Breast epithelium (tissue), 4 donors: ENCODE measurements around the gene BMPER. TPM values are rescaled to one million over a fixed set of nuclear protein-coding genes. Genes with fewer than 3 reads are reported as not detected.

Experiments
- DNase-seq, 2 donors: peaks; one replicate each; pipeline ENCODE4 v3.0.0-alpha.2; 2019; ENCODE audit warnings: low spot score in 2 of 2
- H3K27ac ChIP-seq, 2 donors: fragments of 200-600 bp; sonication (generic) in 1 of 2; one replicate each; pipeline ENCODE4 v1.5.1; 2016 to 2019; ENCODE audit warnings: mild to moderate bottlenecking in 1 of 2
- H3K27me3 ChIP-seq, 2 donors: fragments of 200-600 bp; sonication (generic) in 1 of 2; one replicate each; pipeline versions ENCODE4 v1.5.1 to v1.6.0; 2017 to 2019; ENCODE audit warnings: control low read depth in 1 of 2, mild to moderate bottlenecking in 1 of 2
- H3K36me3 ChIP-seq: fragments of 200-600 bp; one replicate; pipeline ENCODE4 v1.5.1; 2019
- H3K4me1 ChIP-seq, 2 donors: fragments of 200-600 bp; sonication (generic); one replicate each; pipeline ENCODE4 v1.5.1; 2016 to 2019; ENCODE audit warnings: control low read depth in 1 of 2
- H3K4me3 ChIP-seq, 3 donors: fragments of 200-600 bp; sonication (generic); 1 replicate in 2 of 3; 2 replicates in 1 of 3; pipeline ENCODE4 v1.5.1; 2016 to 2019; ENCODE audit warnings: mild to moderate bottlenecking in 3 of 3, moderate library complexity in 2 of 3
- H3K9me3 ChIP-seq, 2 donors: fragments of 200-600 bp; sonication (generic) in 1 of 2; one replicate each; pipeline ENCODE4 v1.5.1; 2016 to 2019; ENCODE audit warnings: control low read depth in 1 of 2
- POLR2A ChIP-seq: fragments of 450-650 bp; IDR thresholded peaks from one replicate; pipeline ENCODE4 v1.6.1; 2016; ENCODE audit warnings: antibody characterized with exemption, mild to moderate bottlenecking, moderate library complexity
- POLR2AphosphoS5 ChIP-seq, 3 donors: sonication (generic); formaldehyde crosslinking; IDR thresholded peaks; one replicate each; pipeline ENCODE4 v1.6.1; 2017; ENCODE audit warnings: antibody characterized with exemption in 3 of 3
- intact Hi-C: fragments of 100-400 bp; cut with DNase I; formaldehyde crosslinking; loops from one replicate; pipeline ENCODE4 v1.15.1; 2023; ENCODE audit warnings: low total_unique reads
- total RNA-seq, 3 donors: library from RNA; depleted of rRNA; stranded (reverse); fragments of >200 nt; gene quantifications; one replicate each; pipeline ENCODE4 v1.1.0, GENCODE V29; 2016
- TF ChIP-seq, protein P1 (sequence below), 3 donors: fragments of 450-650 bp; IDR thresholded peaks; one replicate each; pipeline ENCODE4 v1.5.1; 2016 to 2017; ENCODE audit warnings: antibody characterized with exemption in 3 of 3, mild to moderate bottlenecking in 3 of 3, moderate library complexity in 3 of 3

BMPER gene
- total RNA-seq, 3 donors from 2014 or later: 1.6 to 6.9 (median 2.0) TPM

DNA sequence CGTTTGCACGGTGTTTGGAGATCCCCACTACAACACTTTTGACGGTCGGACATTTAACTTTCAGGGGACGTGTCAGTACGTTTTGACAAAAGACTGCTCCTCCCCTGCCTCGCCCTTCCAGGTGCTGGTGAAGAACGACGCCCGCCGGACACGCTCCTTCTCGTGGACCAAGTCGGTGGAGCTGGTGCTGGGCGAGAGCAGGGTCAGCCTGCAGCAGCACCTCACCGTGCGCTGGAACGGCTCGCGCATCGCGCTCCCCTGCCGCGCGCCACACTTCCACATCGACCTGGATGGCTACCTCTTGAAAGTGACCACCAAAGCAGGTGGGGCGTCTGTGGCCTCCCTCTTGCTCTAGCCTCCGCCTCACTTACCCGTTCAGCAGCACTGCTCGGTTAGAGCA is 173.5 kb downstream of the BMPER start:
- H3K36me3 ChIP-seq: no peaks in the 10 kb centered on the region
- H3K4me3 ChIP-seq: no peak overlapping the region
- DNase-seq: no peak
- intact Hi-C loops: no loop called here
- H3K4me1 ChIP-seq: no peaks in the 10 kb centered on the region
- TF ChIP-seq, protein P1, sequence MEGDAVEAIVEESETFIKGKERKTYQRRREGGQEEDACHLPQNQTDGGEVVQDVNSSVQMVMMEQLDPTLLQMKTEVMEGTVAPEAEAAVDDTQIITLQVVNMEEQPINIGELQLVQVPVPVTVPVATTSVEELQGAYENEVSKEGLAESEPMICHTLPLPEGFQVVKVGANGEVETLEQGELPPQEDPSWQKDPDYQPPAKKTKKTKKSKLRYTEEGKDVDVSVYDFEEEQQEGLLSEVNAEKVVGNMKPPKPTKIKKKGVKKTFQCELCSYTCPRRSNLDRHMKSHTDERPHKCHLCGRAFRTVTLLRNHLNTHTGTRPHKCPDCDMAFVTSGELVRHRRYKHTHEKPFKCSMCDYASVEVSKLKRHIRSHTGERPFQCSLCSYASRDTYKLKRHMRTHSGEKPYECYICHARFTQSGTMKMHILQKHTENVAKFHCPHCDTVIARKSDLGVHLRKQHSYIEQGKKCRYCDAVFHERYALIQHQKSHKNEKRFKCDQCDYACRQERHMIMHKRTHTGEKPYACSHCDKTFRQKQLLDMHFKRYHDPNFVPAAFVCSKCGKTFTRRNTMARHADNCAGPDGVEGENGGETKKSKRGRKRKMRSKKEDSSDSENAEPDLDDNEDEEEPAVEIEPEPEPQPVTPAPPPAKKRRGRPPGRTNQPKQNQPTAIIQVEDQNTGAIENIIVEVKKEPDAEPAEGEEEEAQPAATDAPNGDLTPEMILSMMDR (IDR thresholded peaks at IDR 0.05): no peak
- no peaks in the 10 kb centered on the region for H3K9me3 ChIP-seq
- H3K27me3 ChIP-seq: no peaks in the 10 kb centered on the region
- H3K27ac ChIP-seq: no peak overlapping the region

DNA sequence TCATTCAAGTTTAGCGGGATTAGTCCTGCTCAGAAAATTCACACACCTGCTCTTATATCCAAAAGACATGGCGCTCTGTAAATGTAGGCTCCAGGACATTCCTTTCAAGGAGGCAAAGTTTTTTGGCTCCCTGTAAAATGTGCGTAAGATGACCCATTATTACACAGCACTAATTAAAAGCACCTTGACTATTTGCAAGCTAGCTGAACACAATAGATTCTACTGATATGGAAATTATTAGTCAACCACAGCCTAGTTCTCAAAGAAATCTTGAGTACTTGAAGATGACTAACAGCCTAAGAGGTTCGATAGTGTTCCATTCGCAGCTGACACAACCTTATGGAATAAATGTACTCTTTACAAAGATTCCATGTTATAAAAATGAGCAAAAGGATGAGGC is 175.2 kb downstream of the BMPER start:
- Histone ChIP-seq H3K36me3 (no peaks in the 10 kb centered on the region), H3K27ac (no peak overlapping the region), H3K4me1 (no peaks in the 10 kb centered on the region), H3K4me3 (no peak overlapping the region), H3K27me3 (no peaks in the 10 kb centered on the region), H3K9me3 (no peaks in the 10 kb centered on the region)
- intact Hi-C loops: loop anchor here (10.0 kb wide), 1 partner anchor 176 kb away; the partner anchor contains the start of gene BMPER
- no peak for DNase-seq
- no peak for TF ChIP-seq POLR2A
- TF ChIP-seq, protein P1 (IDR thresholded peaks at IDR 0.05): no peak
- no peak for TF ChIP-seq POLR2AphosphoS5 (IDR thresholded peaks at IDR 0.05)

- H3K27ac ChIP-seq: no peak overlapping the region
- H3K4me3 ChIP-seq: no peak overlapping the region
- H3K27me3 ChIP-seq: no peaks in the 10 kb centered on the region
- H3K36me3 ChIP-seq: no peaks in the 10 kb centered on the region
- no peaks in the 10 kb centered on the region for H3K4me1 ChIP-seq
- no peaks in the 10 kb centered on the region for H3K9me3 ChIP-seq
- intact Hi-C loops: loop anchor here (10.0 kb wide), 1 partner anchor 177 kb away; the partner anchor contains the start of gene BMPER
- TF ChIP-seq, protein P1 (IDR thresholded peaks at IDR 0.05): no peak
- TF ChIP-seq POLR2AphosphoS5 (IDR thresholded peaks at IDR 0.05) (no peak), POLR2A (no peak)
- DNase-seq: no peak
Measured at GRCh38 chr7:34081935-34082334, 176.6 kb downstream of the BMPER start.

DNA sequence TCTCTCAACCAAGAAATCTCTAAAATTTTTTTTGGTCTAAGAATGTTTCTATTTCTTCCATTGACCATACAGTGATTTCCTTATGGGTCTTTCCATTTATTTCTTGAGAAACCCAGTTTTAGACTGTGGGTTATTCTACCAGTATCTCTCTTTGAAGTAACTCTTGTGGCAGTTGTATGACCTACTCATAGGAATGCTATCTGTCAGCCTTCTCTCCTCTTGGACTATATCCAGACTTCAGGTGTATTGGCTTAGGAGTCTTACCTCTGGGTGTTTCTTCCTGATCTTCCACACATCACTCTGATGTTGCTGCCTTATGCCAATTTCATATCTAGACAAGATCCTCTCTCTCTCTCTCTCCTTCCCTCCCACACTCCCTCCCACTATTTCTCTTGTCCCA is 178.1 kb downstream of the BMPER start:
- Histone ChIP-seq H3K27ac (no peak overlapping the region), H3K27me3 (no peaks in the 10 kb centered on the region), H3K9me3 (no peaks in the 10 kb centered on the region), H3K4me1 (no peaks in the 10 kb centered on the region), H3K36me3 (no peaks in the 10 kb centered on the region), H3K4me3 (no peak overlapping the region)
- intact Hi-C loops: loop anchor here (10.0 kb wide), 1 partner anchor 179 kb away; the partner anchor contains the start of gene BMPER
- TF ChIP-seq POLR2AphosphoS5 (IDR thresholded peaks at IDR 0.05) (no peak), POLR2A (no peak)
- TF ChIP-seq, protein P1 (IDR thresholded peaks at IDR 0.05): no peak
- no peak for DNase-seq

DNA sequence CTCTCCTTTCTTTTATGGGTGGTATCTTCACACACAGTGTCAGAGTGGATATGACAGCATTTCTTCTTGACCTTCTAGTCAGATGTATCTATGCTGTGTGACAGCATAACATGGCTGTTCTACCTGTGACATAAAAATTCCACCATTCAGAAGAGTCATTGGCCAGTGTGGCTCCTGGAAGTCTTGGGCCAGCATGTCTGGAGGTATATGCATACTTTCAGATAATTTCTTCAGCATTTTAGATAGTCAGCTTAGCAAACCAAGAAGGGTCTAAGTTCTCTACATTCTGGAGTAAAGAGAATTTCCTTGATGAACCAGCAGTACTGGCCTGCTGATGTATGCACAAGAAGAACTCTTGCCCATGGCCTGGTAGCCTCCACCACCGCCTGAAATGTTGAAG is 179.3 kb downstream of the BMPER start:
- H3K4me3 ChIP-seq: no peak overlapping the region
- H3K36me3 ChIP-seq: no peaks in the 10 kb centered on the region
- no peaks in the 10 kb centered on the region for H3K27me3 ChIP-seq
- no peak overlapping the region for H3K27ac ChIP-seq
- no peaks in the 10 kb centered on the region for H3K4me1 ChIP-seq
- DNase-seq: no peak
- TF ChIP-seq, protein P1 (IDR thresholded peaks at IDR 0.05): no peak
- TF ChIP-seq POLR2A: no peak
- TF ChIP-seq POLR2AphosphoS5 (IDR thresholded peaks at IDR 0.05): no peak
- no peaks in the 10 kb centered on the region for H3K9me3 ChIP-seq
- intact Hi-C loops: loop anchor here (10.0 kb wide), 1 partner anchor 180 kb away; the partner anchor contains the start of gene BMPER
